ENCODE data around the gene ABTB2. TPM values are rescaled to one million over a fixed set of nuclear protein-coding genes. Genes with fewer than 3 reads are reported as not detected.

ABTB2 gene
- polyA plus RNA-seq, 1 of the 3 experiments (the other 2 are of a cell fraction) = 7.8 TPM

GRCh38 chr11:34327804-34328631 lies 29.8 kb downstream of the ABTB2 start (continued):
- TF ChIP-seq SMC3 (IDR thresholded peaks at IDR 0.05; ENCODE audit: low read depth, low read length) (no peak), CTCF (IDR thresholded peaks at IDR 0.05) (no peak), MXI1 (IDR thresholded peaks at IDR 0.05; ENCODE audit: low read depth, low read length) (no peak), FOXM1 (IDR thresholded peaks at IDR 0.05; ENCODE audit: low read depth) (no peak), YY1 (IDR thresholded peaks at IDR 0.05; ENCODE audit: low read depth) (no peak), FOXJ3 (CRISPR knock-in tag; IDR thresholded peaks at IDR 0.05) (no peak), FOSL2 (IDR thresholded peaks at IDR 0.05; ENCODE audit: borderline replicate concordance, low read depth) (no peak), EP300 (IDR thresholded peaks at IDR 0.05; ENCODE audit: borderline replicate concordance in 1 of 2, low read depth in 1 of 2, low read length in 1 of 2) (no peak), RXRA (IDR thresholded peaks at IDR 0.05; ENCODE audit: borderline replicate concordance, low read depth) (no peak)

GRCh38 chr11:34324466-34324865 lies 33.3 kb downstream of the ABTB2 start:
- CTCF ChIA-PET = no interaction called here
- WGBS (ENCODE audit: low lambda C conversion rate) = 90% methylated on average over 3 of the region's 3 CpGs
- H3K9me2 ChIP-seq = no peaks in the 10 kb centered on the region
- no peak overlapping the region for H3K27ac ChIP-seq (ENCODE audit: low read depth in 2 of 2, low read length in 1 of 2)
- peaks cover 0 to 12% of the 10 kb centered on the region in 2 experiments; a peak in 1 of 4 replicates for H3K4me1 ChIP-seq (ENCODE audit: control insufficient read depth in 1 of 2, insufficient read depth in 2 of 2, low read depth in 1 of 2, low read length in 1 of 2)
- H3K27me3 ChIP-seq (ENCODE audit: insufficient read depth) = no peaks in the 10 kb centered on the region
- H4K20me1 ChIP-seq (ENCODE audit: insufficient read depth) = no peaks in the 10 kb centered on the region
- H3F3A ChIP-seq (replicated peaks; ENCODE audit: insufficient read depth) = no peaks in the 10 kb centered on the region
- DNase-seq = no peak
- H3K79me2 ChIP-seq (ENCODE audit: insufficient read depth) = no peaks in the 10 kb centered on the region
- H2AFZ ChIP-seq (ENCODE audit: low read depth) = no peak overlapping the region
- no peak overlapping the region for H3K9ac ChIP-seq
- H3K4me2 ChIP-seq = no peak overlapping the region
- no peaks in the 10 kb centered on the region for H3K36me3 ChIP-seq (replicated peaks in 1 of 2; ENCODE audit: control insufficient read depth in 1 of 2, insufficient read depth in 2 of 2, low read length in 1 of 2)
- H3K4me3 ChIP-seq (ENCODE audit: low read depth in 2 of 2, low read length in 1 of 2) = no peak overlapping the region
- POLR2A ChIA-PET = no interaction called here
- no peaks in the 10 kb centered on the region for H3K9me3 ChIP-seq
- no peak for TF ChIP-seq PBX3 (IDR thresholded peaks at IDR 0.05)
- no peak for TF ChIP-seq NRF1 (IDR thresholded peaks at IDR 0.05; ENCODE audit: low read depth, low read length)
- no peak for TF ChIP-seq IRF3 (IDR thresholded peaks at IDR 0.05; ENCODE audit: low read depth, low read length)
- no peak for TF ChIP-seq TCF12 (IDR thresholded peaks at IDR 0.05)
- no peak for TF ChIP-seq EP300 (IDR thresholded peaks at IDR 0.05; ENCODE audit: borderline replicate concordance in 1 of 2, low read depth in 1 of 2, low read length in 1 of 2)
- no peak for TF ChIP-seq GATA2 (CRISPR knock-in tag; IDR thresholded peaks at IDR 0.05)
- TF ChIP-seq CTCF (IDR thresholded peaks at IDR 0.05) = no peak
- no peak for TF ChIP-seq FOSL2 (IDR thresholded peaks at IDR 0.05; ENCODE audit: borderline replicate concordance, low read depth)
- TF ChIP-seq RFX5 (IDR thresholded peaks at IDR 0.05; ENCODE audit: low read length) = no peak
- no peak for TF ChIP-seq YY1 (IDR thresholded peaks at IDR 0.05; ENCODE audit: low read depth)
- no peak for TF ChIP-seq REST (IDR thresholded peaks at IDR 0.05; ENCODE audit: low read depth, low read length)
- no peak for TF ChIP-seq CHD2 (IDR thresholded peaks at IDR 0.05; ENCODE audit: low read length, partially characterized antibody)
- TF ChIP-seq POLR2AphosphoS5 (IDR thresholded peaks at IDR 0.05; ENCODE audit: low read depth, low read length) = no peak
- no peak for TF ChIP-seq USF1 (IDR thresholded peaks at IDR 0.05; ENCODE audit: borderline replicate concordance, low read depth)
- TF ChIP-seq JUND (IDR thresholded peaks at IDR 0.05) = no peak

Measured in SK-N-SH (cell line).